ENCODE results near the gene NCOA7.

- TF ChIP-seq TAF1 (IDR thresholded peaks at IDR 0.05; ENCODE audit: borderline replicate concordance, low read depth, low read length) (no peak), SMC3 (IDR thresholded peaks at IDR 0.05; ENCODE audit: low read depth, low read length) (no peak), CHD2 (IDR thresholded peaks at IDR 0.05; ENCODE audit: low read length, partially characterized antibody) (no peak), USF2 (IDR thresholded peaks at IDR 0.05; ENCODE audit: borderline replicate concordance, low read depth, low read length) (no peak)
Measured at GRCh38 chr6:125769147-125769783, 21.5 kb upstream of the NCOA7 start.

All from SK-N-SH (cell line).